H9 (cell line): Measurements from ENCODE around the gene ATG7. TPM values are rescaled to one million over a fixed set of nuclear protein-coding genes. Genes with fewer than 3 reads are reported as not detected.

Experiments
- DNase-seq: peaks from one replicate; pipeline ENCODE4 v3.0.0-alpha.2; 2017
- H2AFZ ChIP-seq: one replicate; pipeline ENCODE4 v1.6.1; 2013; ENCODE audit warnings: mild to moderate bottlenecking, low read length, control low read depth, moderate library complexity
- H2AK5ac ChIP-seq: 2 replicates; pipeline ENCODE4 v1.6.1; 2013; ENCODE audit warnings: low read length, control low read depth, mixed read lengths; ENCODE audit not compliant: insufficient read length
- H2BK120ac ChIP-seq: one replicate; pipeline ENCODE4 v1.6.1; 2013; ENCODE audit warnings: low read depth, mild to moderate bottlenecking, low read length, control low read depth, inconsistent platforms; ENCODE audit not compliant: poor library complexity, severe bottlenecking
- H2BK12ac ChIP-seq: 2 replicates; pipeline ENCODE4 v1.6.1; 2013; ENCODE audit warnings: low read length, control low read depth, mixed read lengths, low read depth; ENCODE audit not compliant: insufficient read length
- H2BK15ac ChIP-seq: 2 replicates; pipeline ENCODE4 v1.6.1; 2013; ENCODE audit warnings: low read depth, low read length, control low read depth
- H2BK20ac ChIP-seq: one replicate; pipeline ENCODE4 v1.6.1; 2013; ENCODE audit warnings: low read depth, mild to moderate bottlenecking, low read length, control low read depth, inconsistent platforms; ENCODE audit not compliant: poor library complexity, severe bottlenecking
- H2BK5ac ChIP-seq: 2 replicates; pipeline ENCODE4 v1.6.1; 2013; ENCODE audit warnings: low read length, control low read depth, mixed read lengths; ENCODE audit not compliant: insufficient read length
- H3K14ac ChIP-seq: 2 replicates; pipeline ENCODE4 v1.6.1; 2013; ENCODE audit warnings: low read length, control low read depth; ENCODE audit not compliant: insufficient read depth
- H3K18ac ChIP-seq: 2 replicates; pipeline ENCODE4 v1.6.1; 2013; ENCODE audit warnings: low read depth, mild to moderate bottlenecking, mixed read lengths, low read length, control low read depth; ENCODE audit not compliant: insufficient read length
- H3K23ac ChIP-seq: 2 replicates; pipeline ENCODE4 v1.6.1; 2013; ENCODE audit warnings: low read length, control low read depth, mixed read lengths, low read depth; ENCODE audit not compliant: insufficient read length
- H3K23me2 ChIP-seq: 2 replicates; pipeline ENCODE4 v1.6.1; 2013; ENCODE audit warnings: low read depth, mild to moderate bottlenecking, mixed read lengths, low read length, control low read depth; ENCODE audit not compliant: insufficient read length, poor library complexity, severe bottlenecking
- H3K27ac ChIP-seq: 2 replicates; pipeline ENCODE4 v1.5.1; 2013; ENCODE audit warnings: low read length, control low read depth, mixed read lengths, low read depth; ENCODE audit not compliant: insufficient read length
- H3K27me3 ChIP-seq: 2 replicates; pipeline ENCODE4 v1.6.1; 2013; ENCODE audit warnings: low read length, control low read depth, inconsistent platforms; ENCODE audit not compliant: insufficient read depth
- H3K4ac ChIP-seq: 2 replicates; pipeline ENCODE4 v1.6.1; 2013; ENCODE audit warnings: low read depth, mild to moderate bottlenecking, control low read depth, inconsistent platforms, low read length, moderate library complexity
- H3K4me1 ChIP-seq: 2 replicates; pipeline ENCODE4 v1.6.1; 2013; ENCODE audit warnings: low read length, control low read depth, inconsistent platforms; ENCODE audit not compliant: insufficient read depth
- H3K4me2 ChIP-seq: 2 replicates; pipeline ENCODE4 v1.6.1; 2013; ENCODE audit warnings: low read length, control low read depth, mixed read lengths; ENCODE audit not compliant: insufficient read length, insufficient read depth
- H3K56ac ChIP-seq: 2 replicates; pipeline ENCODE4 v1.6.1; 2013; ENCODE audit warnings: low read depth, mild to moderate bottlenecking, mixed read lengths, low read length, control low read depth; ENCODE audit not compliant: insufficient read length
- H3K79me1 ChIP-seq: 2 replicates; pipeline ENCODE4 v1.6.1; 2013; ENCODE audit warnings: low read depth, mild to moderate bottlenecking, moderate library complexity, low read length, control low read depth, inconsistent platforms; ENCODE audit not compliant: insufficient read depth, poor library complexity, severe bottlenecking
- H3K79me2 ChIP-seq: 2 replicates; pipeline ENCODE4 v1.6.1; 2013; ENCODE audit warnings: low read length, control low read depth, inconsistent platforms; ENCODE audit not compliant: insufficient read depth
- H3K9ac ChIP-seq: 2 replicates; pipeline ENCODE4 v1.6.1; 2013; ENCODE audit warnings: low read length, control low read depth, mixed read lengths; ENCODE audit not compliant: insufficient read length; ENCODE audit errors: extremely low read depth
- H3K9me3 ChIP-seq: one replicate; pipeline ENCODE4 v1.6.1; 2013; ENCODE audit warnings: low read depth, low read length, inconsistent platforms; ENCODE audit not compliant: control insufficient read depth
- H3T11ph ChIP-seq: one replicate; pipeline ENCODE4 v1.6.1; 2013; ENCODE audit warnings: mild to moderate bottlenecking, low read length, control low read depth, inconsistent platforms
- H4K20me1 ChIP-seq: one replicate; pipeline ENCODE4 v1.6.1; 2013; ENCODE audit not compliant: control insufficient read depth, insufficient read length, insufficient read depth
- H4K5ac ChIP-seq: 2 replicates; pipeline ENCODE4 v1.6.1; 2013; ENCODE audit warnings: low read depth, mild to moderate bottlenecking, mixed read lengths, low read length, control low read depth; ENCODE audit not compliant: insufficient read length
- H4K8ac ChIP-seq: replicated peaks from 2 replicates; pipeline ENCODE4 v1.6.1; 2013; ENCODE audit warnings: low read length, control low read depth, mixed read lengths, low read depth; ENCODE audit not compliant: insufficient read length
- H4K91ac ChIP-seq: 2 replicates; pipeline ENCODE4 v1.6.1; 2013; ENCODE audit warnings: low read depth, mild to moderate bottlenecking, moderate library complexity, mixed read lengths, low read length, control low read depth; ENCODE audit not compliant: insufficient read length
- H3K27ac Mint-ChIP-seq, 3 experiments: 2 replicates in 2 of 3; 3 replicates in 1 of 3; pipeline ENCODE4 v1.8.0; 2020 to 2021; ENCODE audit warnings: mixed read lengths in 3 of 3, mild to moderate bottlenecking in 1 of 3, moderate library complexity in 1 of 3
- H3K27me3 Mint-ChIP-seq: 2 replicates; pipeline ENCODE4 v1.8.0; 2021; ENCODE audit warnings: low read depth, mild to moderate bottlenecking, moderate library complexity, mixed read lengths
- H3K36me3 Mint-ChIP-seq, 3 experiments: 2 replicates in 2 of 3; 3 replicates in 1 of 3; pipeline ENCODE4 v1.8.0; 2020 to 2021; ENCODE audit warnings: low read depth in 3 of 3, mixed read lengths in 3 of 3; ENCODE audit not compliant: insufficient read depth in 1 of 3
- H3K4me1 Mint-ChIP-seq, 2 experiments: 2 replicates each; pipeline ENCODE4 v1.8.0; 2020; ENCODE audit warnings: mixed read lengths in 2 of 2
- H3K4me3 Mint-ChIP-seq, 2 experiments: 2 replicates in 1 of 2; 3 replicates in 1 of 2; pipeline ENCODE4 v1.8.0; 2020 to 2021; ENCODE audit warnings: mild to moderate bottlenecking in 2 of 2, mixed read lengths in 2 of 2, moderate library complexity in 1 of 2
- H3K9me3 Mint-ChIP-seq, 2 experiments: 2 replicates in 1 of 2; 3 replicates in 1 of 2; pipeline ENCODE4 v1.8.0; 2020; ENCODE audit warnings: mild to moderate bottlenecking in 2 of 2, mixed read lengths in 2 of 2, moderate library complexity in 1 of 2
- CTCF ChIP-seq: fragments of 200-600 bp; sonication (generic); conservative IDR thresholded peaks from 3 replicates; pipeline ENCODE4 v1.8.0; 2021; ENCODE audit warnings: antibody characterized with exemption, mild to moderate bottlenecking
- WGBS: extraction: QIAGEN DNeasy Blood & Tissue Kit; methylation state at CpG from one replicate; pipeline ENCODE4 v1.1.7; 2013; ENCODE audit warnings: missing lambda C conversion rate, low lambda C conversion rate, mixed read lengths; ENCODE audit not compliant: insufficient read length; ENCODE audit errors: extremely low coverage; 5-methylcytosine and 5-hydroxymethylcytosine counted together
- total RNA-seq: library from RNA; stranded (reverse); gene quantifications from 2 replicates; pipeline ENCODE4 v1.2.1, GENCODE V29; 2021

ATG7 gene
- total RNA-seq, 1 experiment from 2014 or later: 17.9 TPM

DNA sequence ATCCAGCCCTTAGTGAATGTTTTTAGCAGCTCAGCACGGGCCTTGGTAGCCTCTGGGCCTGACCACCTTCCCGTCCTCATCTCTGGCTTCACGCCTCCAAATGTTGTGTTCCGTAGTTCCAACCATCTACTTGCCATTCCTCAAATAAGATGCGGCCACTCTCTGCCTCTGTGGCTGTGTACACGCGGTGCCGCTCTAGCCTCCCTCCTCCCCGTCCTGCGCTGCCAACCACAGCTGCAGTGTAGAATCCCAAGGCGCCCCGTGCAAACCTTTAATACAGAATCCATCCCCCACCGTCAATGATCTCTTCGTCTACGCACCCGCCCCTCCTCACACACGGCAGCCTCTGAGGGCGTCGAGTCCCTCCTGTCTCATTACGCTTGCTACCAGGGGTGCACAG is 294.3 kb downstream of the ATG7 start:
- H3K79me1 ChIP-seq: peaks cover 3% of the 10 kb centered on the region
- no peak overlapping the region for H3K4me2 ChIP-seq
- no peak for DNase-seq

More for the DNA sequence above, 294.3 kb downstream of the ATG7 start:
- peak overlapping the region in 2 of 3 experiments; percentile 0 to 91; a peak in 4 of 7 replicates for H3K27ac Mint-ChIP-seq
- H3K9me3 ChIP-seq: no peaks in the 10 kb centered on the region
- no peak overlapping the region for H3K27ac ChIP-seq
- H2AK5ac ChIP-seq: no peak overlapping the region
- no peak overlapping the region for H2BK15ac ChIP-seq
- no peaks in the 10 kb centered on the region; the same call in 1 of the 2 replicates for H3K79me2 ChIP-seq
- H3K9ac ChIP-seq: no peak overlapping the region
- H4K20me1 ChIP-seq: peaks cover 2% of the 10 kb centered on the region
- no peak overlapping the region for H4K5ac ChIP-seq
- H3K9me3 Mint-ChIP-seq: no peaks in the 10 kb centered on the region
- H3K56ac ChIP-seq: no peak overlapping the region
- H3K4ac ChIP-seq: no peak overlapping the region
- TF ChIP-seq CTCF: no peak
- no peaks in the 10 kb centered on the region for H3K23me2 ChIP-seq
- H3K27me3 ChIP-seq: no peaks in the 10 kb centered on the region
- H3K4me3 Mint-ChIP-seq: no peak overlapping the region
- no peak overlapping the region for H2BK120ac ChIP-seq
- H3K4me1 ChIP-seq: no peaks in the 10 kb centered on the region
- peaks cover 1% of the 10 kb centered on the region; the same call in 1 of the 2 replicates for H3K27me3 Mint-ChIP-seq
- no peak overlapping the region for H2BK20ac ChIP-seq
- H2BK5ac ChIP-seq: no peak overlapping the region
- no peak overlapping the region for H2AFZ ChIP-seq
- no peak overlapping the region for H3K23ac ChIP-seq
- H4K8ac ChIP-seq: no peak overlapping the region
- no peak overlapping the region for H3K14ac ChIP-seq
- H3T11ph ChIP-seq: no peak overlapping the region
- peaks cover 7 to 29% (median 18%) of the 10 kb centered on the region in 3 experiments; a peak in 6 of 7 replicates for H3K36me3 Mint-ChIP-seq
- no peak overlapping the region for H4K91ac ChIP-seq
- no peak overlapping the region for H2BK12ac ChIP-seq
- WGBS: no CpG with 5 or more reads among the region's 20 CpGs
- H3K18ac ChIP-seq: no peak overlapping the region
- 0 out of 4 replicates have a peak, but pooled peaks cover 0 to 5% of the 10 kb centered on the region in 2 experiments for H3K4me1 Mint-ChIP-seq
